K562 (cell line): ENCODE results near the gene GAS2L1. TPM values are rescaled to one million over a fixed set of nuclear protein-coding genes. Genes with fewer than 3 reads are reported as not detected.

Experiments used
- E2F8 ChIP-seq: fragments of 450-650 bp; IDR thresholded peaks from 2 replicates; pipeline ENCODE4 v1.7.1; 2018; ENCODE audit warnings: mild to moderate bottlenecking, low read depth; ENCODE audit not compliant: partially characterized antibody
- FOSL1 ChIP-seq: fragments of 200-800 bp; sonication (Bioruptor generic); conservative IDR thresholded peaks from 2 replicates; pipeline ENCODE4 v1.6.1; 2016; ENCODE audit warnings: missing genetic modification characterization, missing compliant biosample characterization
- HDAC8 ChIP-seq: fragments of 450-650 bp; IDR thresholded peaks from 2 replicates; pipeline ENCODE4 v1.6.1; 2016; ENCODE audit warnings: mild to moderate bottlenecking, missing genetic modification characterization, moderate library complexity, missing compliant biosample characterization
- IRF2 ChIP-seq: sonication (generic); formaldehyde crosslinking; IDR thresholded peaks from 2 replicates; pipeline ENCODE4 v1.8.1; 2022; ENCODE audit warnings: mild to moderate bottlenecking, missing genetic modification reagents
- RB1 ChIP-seq: fragments of 450-650 bp; IDR thresholded peaks from 2 replicates; pipeline ENCODE4 v1.6.1; 2017; ENCODE audit warnings: low read depth, mild to moderate bottlenecking
- RBM22 ChIP-seq: fragments of 200-400 bp; formaldehyde crosslinking; IDR thresholded peaks from 2 replicates; pipeline ENCODE4 v1.6.1; 2018; ENCODE audit warnings: low read length, low read depth; ENCODE audit not compliant: poor library complexity, severe bottlenecking
- SIX5 ChIP-seq, 2 experiments: IDR thresholded peaks; 2 replicates each; pipeline ENCODE4 v1.6.1; 2011; ENCODE audit warnings: low read length in 2 of 2, borderline replicate concordance in 1 of 2, low read depth in 1 of 2, mild to moderate bottlenecking in 1 of 2, moderate library complexity in 1 of 2; ENCODE audit not compliant: insufficient read depth in 1 of 2
- TCF7 ChIP-seq: sonication (generic); IDR thresholded peaks from 2 replicates; pipeline ENCODE4 v1.6.1; 2016; ENCODE audit warnings: antibody characterized with exemption, borderline replicate concordance
- ZBTB17 ChIP-seq: fragments of 450-650 bp; formaldehyde crosslinking; IDR thresholded peaks from 2 replicates; pipeline ENCODE4 v1.4.0; 2020; ENCODE audit warnings: mild to moderate bottlenecking
- ZNF175 ChIP-seq: fragments of 200-800 bp; sonication (Bioruptor generic); IDR thresholded peaks from 2 replicates; pipeline ENCODE4 v1.6.1; 2016; ENCODE audit warnings: low read depth, mild to moderate bottlenecking, missing genetic modification characterization, missing compliant biosample characterization
- polyA plus RNA-seq, 8 experiments: library from polyadenylated mRNA; depleted of rRNA in 4 of 8; stranded (reverse) in 5 of 8; unstranded in 3 of 8; fragments of >200 nt; fragmentation: Nextera tagmentation in 2 of 8; fragmentation: Illumina TruSeq in 1 of 8; extraction: Ambion mirVana in 2 of 8; extraction: Trizol in 1 of 8; gene quantifications; 2 replicates each; pipeline versions ENCODE4 v1.2.1 to v1.2.3, GENCODE V29; 2011 to 2014; ENCODE audit warnings: inconsistent platforms in 1 of 8, missing spikeins in 1 of 8
- total RNA-seq, 7 experiments: library from RNA; depleted of rRNA in 6 of 7; stranded (reverse); fragments of >200 nt in 6 of 7; fragmentation: Illumina TruSeq in 2 of 7; extraction: Trizol in 2 of 7; gene quantifications; 2 replicates each; pipeline versions ENCODE4 v1.2.1 to v1.2.3, GENCODE V29; 2011 to 2021; ENCODE audit warnings: low replicate concordance in 1 of 7
- TF ChIP-seq, protein P1 (sequence below): IDR thresholded peaks from 3 replicates; pipeline ENCODE4 v1.6.1; 2011; ENCODE audit warnings: borderline replicate concordance, mild to moderate bottlenecking; ENCODE audit not compliant: insufficient read length, insufficient read depth
- TF ChIP-seq, protein P2 (sequence below): sonication (generic); formaldehyde crosslinking; IDR thresholded peaks from 2 replicates; pipeline ENCODE4 v1.8.0; 2023; ENCODE audit warnings: mild to moderate bottlenecking, missing genetic modification reagents
- TF ChIP-seq, protein P3 (sequence below): fragments of 250-450 bp; sonication (Bioruptor Pico); IDR thresholded peaks from 2 replicates; pipeline ENCODE4 v1.4.0; 2020; ENCODE audit warnings: mild to moderate bottlenecking, moderate library complexity, borderline replicate concordance
- TF ChIP-seq, protein P4 (sequence below): fragments of 250-450 bp; sonication (Bioruptor Pico); IDR thresholded peaks from 2 replicates; pipeline ENCODE4 v1.4.0; 2020; ENCODE audit warnings: mild to moderate bottlenecking, moderate library complexity

GAS2L1 gene
- total and polyA plus RNA-seq, 9 of the 15 experiments (the other 6 are each of a cell fraction or from before 2014, with no cell fraction given): 0.56 to 19.7 (median 3.2) TPM

DNA sequence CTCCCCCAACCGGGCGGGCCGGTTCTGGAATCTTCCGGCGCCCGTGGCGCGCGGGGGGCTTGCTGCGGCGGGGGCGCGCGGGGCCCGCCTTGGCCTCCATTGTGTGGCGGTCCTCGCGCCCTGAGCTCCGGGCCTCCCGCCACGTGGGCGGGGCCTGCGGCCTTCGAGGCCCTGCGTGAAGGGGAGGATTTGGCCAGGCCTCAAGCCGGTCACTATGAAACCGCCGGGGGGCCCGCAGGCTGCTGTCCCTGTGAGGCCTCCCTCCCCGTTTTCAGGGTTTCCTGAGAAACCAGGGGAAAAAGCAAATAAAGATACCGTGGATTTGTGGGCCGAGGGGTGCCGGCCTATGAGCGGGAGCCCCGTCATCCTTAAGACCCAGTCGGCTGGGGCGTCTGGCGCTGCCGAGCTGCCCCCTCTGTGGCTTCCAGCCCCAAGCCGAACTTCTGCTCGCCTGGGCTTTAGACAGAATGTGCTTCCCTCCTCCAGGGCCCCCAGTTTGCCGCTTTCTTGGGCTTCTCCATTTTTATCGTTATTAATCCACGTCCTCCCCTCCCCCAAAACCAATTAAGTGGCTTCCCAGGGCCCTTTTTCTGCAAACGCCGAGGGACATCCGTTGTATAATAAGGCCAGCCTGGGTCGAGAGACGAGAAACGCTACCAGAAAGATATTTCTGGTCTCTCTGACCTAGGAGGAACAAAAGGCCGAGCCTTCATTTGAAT, 37.8 kb upstream of the GAS2L1 start (continued):
- TF ChIP-seq, protein P1, sequence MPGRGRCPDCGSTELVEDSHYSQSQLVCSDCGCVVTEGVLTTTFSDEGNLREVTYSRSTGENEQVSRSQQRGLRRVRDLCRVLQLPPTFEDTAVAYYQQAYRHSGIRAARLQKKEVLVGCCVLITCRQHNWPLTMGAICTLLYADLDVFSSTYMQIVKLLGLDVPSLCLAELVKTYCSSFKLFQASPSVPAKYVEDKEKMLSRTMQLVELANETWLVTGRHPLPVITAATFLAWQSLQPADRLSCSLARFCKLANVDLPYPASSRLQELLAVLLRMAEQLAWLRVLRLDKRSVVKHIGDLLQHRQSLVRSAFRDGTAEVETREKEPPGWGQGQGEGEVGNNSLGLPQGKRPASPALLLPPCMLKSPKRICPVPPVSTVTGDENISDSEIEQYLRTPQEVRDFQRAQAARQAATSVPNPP: no peak
- TF ChIP-seq, protein P2, sequence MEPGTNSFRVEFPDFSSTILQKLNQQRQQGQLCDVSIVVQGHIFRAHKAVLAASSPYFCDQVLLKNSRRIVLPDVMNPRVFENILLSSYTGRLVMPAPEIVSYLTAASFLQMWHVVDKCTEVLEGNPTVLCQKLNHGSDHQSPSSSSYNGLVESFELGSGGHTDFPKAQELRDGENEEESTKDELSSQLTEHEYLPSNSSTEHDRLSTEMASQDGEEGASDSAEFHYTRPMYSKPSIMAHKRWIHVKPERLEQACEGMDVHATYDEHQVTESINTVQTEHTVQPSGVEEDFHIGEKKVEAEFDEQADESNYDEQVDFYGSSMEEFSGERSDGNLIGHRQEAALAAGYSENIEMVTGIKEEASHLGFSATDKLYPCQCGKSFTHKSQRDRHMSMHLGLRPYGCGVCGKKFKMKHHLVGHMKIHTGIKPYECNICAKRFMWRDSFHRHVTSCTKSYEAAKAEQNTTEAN (CRISPR knock-in tag): no peak
- TF ChIP-seq RB1 (peak; percentile 21), E2F8 (no peak), ZBTB17 (no peak), TCF7 (no peak), HDAC8 (tag) (0 out of 2 replicates have a peak, but pooled peaks have one; percentile 27), RBM22 (peak; percentile 9), ZNF175 (CRISPR knock-in tag) (no peak), SIX5 (IDR thresholded peaks at IDR 0.05; ENCODE audit: borderline replicate concordance in 1 of 2, insufficient read depth in 1 of 2, low read depth in 1 of 2, low read length in 2 of 2) (no peak), FOSL1 (no peak), IRF2 (CRISPR knock-in tag) (no peak)
- TF ChIP-seq, protein P3, sequence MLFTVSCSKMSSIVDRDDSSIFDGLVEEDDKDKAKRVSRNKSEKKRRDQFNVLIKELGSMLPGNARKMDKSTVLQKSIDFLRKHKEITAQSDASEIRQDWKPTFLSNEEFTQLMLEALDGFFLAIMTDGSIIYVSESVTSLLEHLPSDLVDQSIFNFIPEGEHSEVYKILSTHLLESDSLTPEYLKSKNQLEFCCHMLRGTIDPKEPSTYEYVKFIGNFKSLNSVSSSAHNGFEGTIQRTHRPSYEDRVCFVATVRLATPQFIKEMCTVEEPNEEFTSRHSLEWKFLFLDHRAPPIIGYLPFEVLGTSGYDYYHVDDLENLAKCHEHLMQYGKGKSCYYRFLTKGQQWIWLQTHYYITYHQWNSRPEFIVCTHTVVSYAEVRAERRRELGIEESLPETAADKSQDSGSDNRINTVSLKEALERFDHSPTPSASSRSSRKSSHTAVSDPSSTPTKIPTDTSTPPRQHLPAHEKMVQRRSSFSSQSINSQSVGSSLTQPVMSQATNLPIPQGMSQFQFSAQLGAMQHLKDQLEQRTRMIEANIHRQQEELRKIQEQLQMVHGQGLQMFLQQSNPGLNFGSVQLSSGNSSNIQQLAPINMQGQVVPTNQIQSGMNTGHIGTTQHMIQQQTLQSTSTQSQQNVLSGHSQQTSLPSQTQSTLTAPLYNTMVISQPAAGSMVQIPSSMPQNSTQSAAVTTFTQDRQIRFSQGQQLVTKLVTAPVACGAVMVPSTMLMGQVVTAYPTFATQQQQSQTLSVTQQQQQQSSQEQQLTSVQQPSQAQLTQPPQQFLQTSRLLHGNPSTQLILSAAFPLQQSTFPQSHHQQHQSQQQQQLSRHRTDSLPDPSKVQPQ: no peak
- TF ChIP-seq, protein P4, sequence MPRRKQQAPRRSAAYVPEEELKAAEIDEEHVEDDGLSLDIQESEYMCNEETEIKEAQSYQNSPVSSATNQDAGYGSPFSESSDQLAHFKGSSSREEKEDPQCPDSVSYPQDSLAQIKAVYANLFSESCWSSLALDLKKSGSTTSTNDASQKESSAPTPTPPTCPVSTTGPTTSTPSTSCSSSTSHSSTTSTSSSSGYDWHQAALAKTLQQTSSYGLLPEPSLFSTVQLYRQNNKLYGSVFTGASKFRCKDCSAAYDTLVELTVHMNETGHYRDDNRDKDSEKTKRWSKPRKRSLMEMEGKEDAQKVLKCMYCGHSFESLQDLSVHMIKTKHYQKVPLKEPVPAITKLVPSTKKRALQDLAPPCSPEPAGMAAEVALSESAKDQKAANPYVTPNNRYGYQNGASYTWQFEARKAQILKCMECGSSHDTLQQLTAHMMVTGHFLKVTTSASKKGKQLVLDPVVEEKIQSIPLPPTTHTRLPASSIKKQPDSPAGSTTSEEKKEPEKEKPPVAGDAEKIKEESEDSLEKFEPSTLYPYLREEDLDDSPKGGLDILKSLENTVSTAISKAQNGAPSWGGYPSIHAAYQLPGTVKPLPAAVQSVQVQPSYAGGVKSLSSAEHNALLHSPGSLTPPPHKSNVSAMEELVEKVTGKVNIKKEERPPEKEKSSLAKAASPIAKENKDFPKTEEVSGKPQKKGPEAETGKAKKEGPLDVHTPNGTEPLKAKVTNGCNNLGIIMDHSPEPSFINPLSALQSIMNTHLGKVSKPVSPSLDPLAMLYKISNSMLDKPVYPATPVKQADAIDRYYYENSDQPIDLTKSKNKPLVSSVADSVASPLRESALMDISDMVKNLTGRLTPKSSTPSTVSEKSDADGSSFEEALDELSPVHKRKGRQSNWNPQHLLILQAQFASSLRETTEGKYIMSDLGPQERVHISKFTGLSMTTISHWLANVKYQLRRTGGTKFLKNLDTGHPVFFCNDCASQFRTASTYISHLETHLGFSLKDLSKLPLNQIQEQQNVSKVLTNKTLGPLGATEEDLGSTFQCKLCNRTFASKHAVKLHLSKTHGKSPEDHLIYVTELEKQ: no peak
